GM19467 (cell line): ENCODE data around the gene CHST8.

Source experiments
- ATAC-seq: cut with Tn5 transposase; IDR thresholded peaks from one replicate; pipeline ENCODE4 v1.9.1; 2021; ENCODE audit warnings: mild to moderate bottlenecking, moderate library complexity; ENCODE audit not compliant: unreplicated experiment

CHST8 gene

GRCh38 chr19:33730858-33731607 is 109.3 kb downstream of the CHST8 start:
- no peak for ATAC-seq

GRCh38 chr19:33731881-33732280 is 110.1 kb downstream of the CHST8 start:
- ATAC-seq, result no peak

- ATAC-seq, result no peak
These were observed 113.2 kb downstream of the CHST8 start for GRCh38 chr19:33734913-33735312.

- ATAC-seq, result no peak
These were observed 114.4 kb downstream of the CHST8 start for GRCh38 chr19:33736158-33736557.

- no peak for ATAC-seq
These were observed 115.0 kb downstream of the CHST8 start for GRCh38 chr19:33736787-33737186.

DNA sequence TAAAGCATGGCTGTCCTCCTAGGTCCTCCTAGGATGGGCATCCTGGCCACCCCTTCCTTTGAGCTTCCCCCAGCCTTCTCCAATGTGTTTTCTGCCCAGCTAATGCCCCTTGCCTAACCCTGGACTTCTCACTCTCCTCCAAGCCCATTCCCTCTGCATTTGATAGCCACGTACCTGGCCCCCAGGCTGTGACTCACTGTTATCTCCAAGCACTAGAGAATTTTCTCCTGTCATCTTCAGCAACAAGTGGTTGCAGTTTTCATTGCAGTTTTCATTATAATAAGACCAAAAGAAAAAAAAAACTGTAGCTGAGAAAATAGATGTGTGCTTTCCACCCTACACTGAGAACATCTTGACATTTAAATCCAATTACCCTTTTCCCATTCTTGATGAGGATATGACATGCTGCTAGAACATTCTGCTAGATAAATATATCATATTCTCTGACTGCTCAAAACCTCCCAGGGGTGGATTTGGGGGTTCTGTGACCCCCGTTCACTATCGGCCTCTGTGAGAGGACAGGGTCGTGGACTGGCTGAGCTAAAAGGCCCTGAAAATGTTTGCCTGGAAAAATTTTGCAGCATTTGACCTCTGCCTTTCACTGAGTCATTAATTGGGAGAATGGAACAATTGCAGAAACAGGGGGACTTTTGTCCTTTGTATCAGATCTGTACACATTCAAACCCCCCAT is 116.1 kb downstream of the CHST8 start:
- no peak for ATAC-seq

DNA sequence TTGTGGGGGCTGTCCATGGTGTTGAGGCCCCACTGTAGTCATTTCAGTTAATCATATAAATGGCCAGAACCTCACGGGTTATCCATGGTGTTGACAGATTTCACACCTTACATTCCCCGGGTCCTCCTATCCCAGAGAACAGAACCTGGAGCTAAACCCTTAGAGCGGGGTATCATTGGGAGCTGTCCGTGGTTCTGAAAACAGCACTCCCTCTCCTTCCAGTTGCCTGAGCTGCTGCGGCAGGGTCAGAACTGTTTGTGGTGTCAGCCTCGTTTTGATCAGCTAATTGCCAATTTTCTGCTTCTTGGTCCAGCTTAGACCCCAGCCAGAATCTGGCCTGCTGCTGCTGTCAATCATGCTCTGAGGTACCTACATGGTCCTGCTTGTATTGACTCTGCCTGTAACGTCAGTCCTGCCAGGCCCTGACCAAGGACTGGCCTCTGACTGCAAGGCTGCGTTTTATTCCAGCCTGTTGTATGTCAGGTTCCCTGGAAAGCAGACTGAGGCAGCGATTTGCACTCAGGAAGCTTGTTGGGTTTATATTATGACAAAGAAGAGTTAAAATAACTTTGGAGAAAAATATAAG is 119.2 kb downstream of the CHST8 start:
- ATAC-seq, result no peak

GRCh38 chr19:33745297-33745696 is 123.5 kb downstream of the CHST8 start:
- ATAC-seq, result no peak

GRCh38 chr19:33746159-33746558 is 124.4 kb downstream of the CHST8 start:
- no peak for ATAC-seq

GRCh38 chr19:33747273-33747672 is 125.5 kb downstream of the CHST8 start:
- no peak for ATAC-seq

DNA sequence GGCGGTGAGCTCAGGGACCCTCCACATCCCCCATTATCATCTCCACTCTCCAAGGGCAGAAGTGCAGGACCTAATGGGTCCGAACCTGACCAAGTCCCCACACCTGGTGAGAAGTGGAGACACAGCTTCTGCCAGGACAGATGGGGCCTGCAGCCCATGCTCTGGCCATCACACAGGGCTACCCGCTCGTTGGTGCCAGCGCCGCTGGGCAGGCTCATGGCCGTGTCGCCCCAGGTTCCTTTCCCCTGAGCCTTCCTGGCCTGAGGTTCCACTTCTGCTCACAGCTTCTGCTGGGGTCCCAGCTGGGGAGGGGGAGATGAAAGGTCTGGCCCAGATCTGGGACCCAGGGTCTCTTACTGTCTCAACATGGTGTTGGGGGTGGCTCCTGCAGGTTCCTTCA is 126.5 kb downstream of the CHST8 start:
- no peak for ATAC-seq

- ATAC-seq, result no peak
These were observed 127.3 kb downstream of the CHST8 start for GRCh38 chr19:33749016-33749415.

DNA sequence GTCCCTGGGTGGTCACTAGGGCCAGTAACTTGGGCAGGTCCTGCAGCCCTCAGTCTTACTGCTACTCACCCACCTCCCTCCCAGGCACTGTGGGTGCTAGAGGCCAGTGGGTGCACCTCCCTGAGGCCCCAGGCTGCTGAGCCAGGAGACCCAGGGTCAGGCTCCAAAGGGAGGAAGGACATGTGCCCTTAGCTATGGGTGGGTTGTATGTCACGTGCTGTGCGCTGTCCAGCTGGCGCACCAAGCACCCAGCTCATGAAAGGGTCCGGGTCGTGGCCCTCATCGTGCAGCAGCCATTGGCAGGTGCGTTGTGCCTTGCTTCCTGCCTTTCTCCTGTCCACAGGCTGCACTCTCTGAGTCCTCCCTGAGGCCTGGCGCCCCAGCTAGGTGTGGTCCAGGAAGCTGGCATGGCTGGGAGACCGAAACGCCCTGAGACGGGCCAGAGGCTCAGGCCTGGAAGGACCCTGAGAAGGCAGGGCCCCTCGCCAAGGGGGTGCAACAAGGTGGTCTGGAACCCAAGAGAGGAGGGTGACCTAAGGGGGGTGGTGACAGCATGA is 127.9 kb downstream of the CHST8 start:
- no peak for ATAC-seq

- ATAC-seq, result no peak
These were observed 129.1 kb downstream of the CHST8 start for GRCh38 chr19:33750587-33751435.

- ATAC-seq, result no peak
These were observed 129.7 kb downstream of the CHST8 start for GRCh38 chr19:33751436-33751770.

- no peak for ATAC-seq
These were observed 130.5 kb downstream of the CHST8 start for GRCh38 chr19:33752018-33752800.

- ATAC-seq, result no peak
These were observed 131.2 kb downstream of the CHST8 start for GRCh38 chr19:33752945-33753344.

- ATAC-seq, result no peak
These were observed 132.6 kb downstream of the CHST8 start for GRCh38 chr19:33754361-33754760.

- no peak for ATAC-seq
These were observed 133.6 kb downstream of the CHST8 start for GRCh38 chr19:33755099-33756035.
